ENCODE measurements around the gene PRDX1.
A peak's percentile ranks its signal among the peaks of the same experiment; 100 is the strongest.
"Not testable (repeated sequence)": the region's sequence is repeated elsewhere in the genome, so short reads cannot be mapped to it uniquely, and the experiment has no call there.

PRDX1 gene

DNA sequence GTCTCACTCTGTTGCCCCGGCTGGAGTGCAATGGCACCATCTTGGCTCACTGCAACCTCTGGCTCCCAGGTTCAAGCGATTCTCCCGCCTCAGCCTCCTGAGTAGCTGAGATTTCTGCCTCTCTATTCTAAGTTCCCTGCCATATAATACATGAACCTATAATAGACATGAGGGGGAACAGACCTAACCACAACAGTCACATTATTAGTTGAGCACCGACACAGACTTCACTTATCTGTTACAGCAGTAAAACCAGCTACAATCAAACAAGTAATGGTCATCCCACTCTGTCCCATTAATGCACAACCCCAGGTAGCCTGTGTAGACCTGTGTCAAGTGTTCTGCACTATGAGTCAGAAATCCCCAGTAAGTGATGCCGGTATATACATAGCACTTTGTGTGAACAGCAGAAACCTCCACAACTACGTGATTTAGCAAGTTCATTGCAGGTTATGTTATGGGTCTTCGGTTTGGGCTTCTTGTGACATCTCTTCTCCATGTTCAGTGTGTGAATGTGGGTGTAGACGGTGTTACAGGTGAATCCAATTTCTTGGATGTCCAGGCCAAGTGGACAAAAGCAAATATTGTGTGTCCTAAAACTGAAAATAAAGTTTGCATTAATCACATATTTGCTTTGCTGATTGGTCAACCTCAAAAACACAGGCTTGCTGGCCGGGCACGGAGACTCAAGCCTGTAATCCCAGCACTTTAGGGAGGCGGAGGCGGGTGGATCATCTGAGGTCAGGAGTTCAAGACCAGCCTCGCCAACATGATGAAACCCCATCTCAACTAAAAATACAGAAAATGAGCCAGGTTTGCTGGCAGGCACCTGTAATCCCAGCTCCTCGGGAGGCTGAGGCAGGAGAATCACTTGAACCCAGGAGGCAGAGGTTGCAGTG, 18.0 kb downstream of the PRDX1 start:
- DNase-seq = no peak

DNA sequence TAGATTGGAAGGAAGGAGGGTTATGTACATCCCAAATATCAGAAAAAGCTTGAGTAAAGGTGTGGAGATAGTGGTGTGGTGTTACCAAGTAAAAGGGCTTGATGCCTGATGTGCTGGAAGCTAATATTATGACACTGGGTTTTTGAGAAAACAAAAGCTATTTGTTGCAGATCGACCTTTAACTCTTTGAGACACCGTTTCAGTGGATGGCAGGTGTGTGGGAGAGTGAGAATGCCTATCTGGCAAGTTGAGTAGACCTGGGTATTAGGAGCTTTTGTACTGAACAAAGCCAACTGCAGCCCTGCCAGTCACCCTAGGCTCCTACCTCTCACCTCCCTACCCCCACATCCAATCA, 20.2 kb downstream of the PRDX1 start:
- DNase-seq = no peak

DNA sequence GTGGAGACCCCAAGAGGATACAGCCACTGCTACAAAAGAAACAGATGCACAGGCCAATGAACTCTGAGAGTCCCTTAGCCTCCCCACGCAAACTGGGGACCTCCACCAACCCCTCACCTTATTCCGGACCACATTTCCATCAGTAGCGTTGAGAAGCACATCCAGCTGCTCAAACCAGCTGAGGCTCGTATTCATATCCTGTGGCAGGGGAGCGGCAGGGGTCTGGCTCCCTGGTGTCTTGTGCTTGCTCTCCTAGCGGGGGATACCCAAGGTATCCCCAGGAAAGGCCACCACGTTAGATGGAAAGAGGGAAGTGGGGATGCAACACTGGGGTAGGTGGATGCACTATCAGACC, 22.3 kb downstream of the PRDX1 start:
- no peak for DNase-seq

DNA sequence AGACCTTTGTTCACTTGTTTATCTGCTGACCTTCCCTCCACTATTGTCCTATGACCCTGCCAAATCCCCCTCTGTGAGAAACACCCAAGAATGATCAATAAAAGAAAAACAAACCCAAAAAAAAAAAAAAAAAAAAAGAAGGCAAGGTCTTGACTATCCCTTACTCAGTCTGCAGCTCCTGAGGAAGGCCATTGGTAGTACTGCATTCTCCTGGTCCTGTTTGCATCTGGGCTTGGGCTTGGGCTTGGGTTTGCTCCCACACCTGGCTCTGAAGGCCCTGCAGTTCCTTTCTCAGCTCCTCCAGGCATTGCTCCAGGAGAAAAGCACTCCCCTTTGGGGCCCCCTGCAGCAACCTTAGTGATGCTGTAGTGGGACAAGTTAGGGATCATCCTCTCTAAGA, 23.4 kb downstream of the PRDX1 start:
- no peak for DNase-seq

DNA sequence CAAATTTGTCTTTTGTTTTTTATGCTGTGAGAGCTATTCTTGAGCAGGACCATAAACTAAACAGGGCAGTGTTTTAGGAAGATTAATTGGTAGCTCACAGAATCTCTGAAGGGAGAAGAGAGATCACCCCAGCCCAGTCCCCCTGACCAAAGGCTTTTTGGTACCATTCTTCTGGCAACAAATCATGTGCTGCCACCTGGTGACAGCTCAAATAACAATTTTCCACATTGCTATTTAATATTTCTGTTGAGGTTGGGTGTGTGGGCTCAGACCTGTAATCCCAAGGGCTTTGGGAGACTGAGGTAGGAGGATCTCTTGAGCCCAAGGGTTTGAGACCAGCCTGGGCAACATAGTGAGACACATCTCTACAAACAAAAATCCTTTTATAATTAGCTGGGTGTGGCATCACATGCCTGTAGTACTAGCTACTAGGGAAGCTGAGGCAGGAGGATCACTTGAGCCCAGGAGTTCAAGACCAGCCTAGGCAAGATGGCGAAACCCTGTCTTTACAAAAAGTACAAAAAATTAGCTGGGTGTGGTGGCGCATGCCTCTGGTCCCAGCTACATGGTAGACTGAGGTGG, 28.5 kb downstream of the PRDX1 start:
- peak; percentile 40 for DNase-seq

DNA sequence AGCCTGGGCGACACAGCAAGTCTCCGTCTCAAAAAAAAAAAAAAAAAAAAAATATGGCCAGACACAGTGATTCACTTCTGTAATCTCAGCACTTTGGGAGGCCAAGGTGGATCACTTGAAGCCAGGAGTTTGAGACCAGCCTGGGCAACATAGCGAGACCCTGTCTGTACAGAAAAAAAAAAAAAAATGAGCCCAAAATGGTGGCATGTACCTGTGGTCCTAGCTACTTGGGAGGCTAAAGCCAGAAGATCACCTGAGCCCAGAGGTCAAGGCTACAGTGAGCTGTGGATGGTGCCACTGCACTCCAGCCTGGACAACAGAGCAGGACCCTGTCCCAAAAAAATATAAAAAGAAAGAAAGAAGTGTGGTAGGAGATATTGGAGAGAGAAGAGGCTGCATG, 29.0 kb downstream of the PRDX1 start:
- no peak for DNase-seq

DNA sequence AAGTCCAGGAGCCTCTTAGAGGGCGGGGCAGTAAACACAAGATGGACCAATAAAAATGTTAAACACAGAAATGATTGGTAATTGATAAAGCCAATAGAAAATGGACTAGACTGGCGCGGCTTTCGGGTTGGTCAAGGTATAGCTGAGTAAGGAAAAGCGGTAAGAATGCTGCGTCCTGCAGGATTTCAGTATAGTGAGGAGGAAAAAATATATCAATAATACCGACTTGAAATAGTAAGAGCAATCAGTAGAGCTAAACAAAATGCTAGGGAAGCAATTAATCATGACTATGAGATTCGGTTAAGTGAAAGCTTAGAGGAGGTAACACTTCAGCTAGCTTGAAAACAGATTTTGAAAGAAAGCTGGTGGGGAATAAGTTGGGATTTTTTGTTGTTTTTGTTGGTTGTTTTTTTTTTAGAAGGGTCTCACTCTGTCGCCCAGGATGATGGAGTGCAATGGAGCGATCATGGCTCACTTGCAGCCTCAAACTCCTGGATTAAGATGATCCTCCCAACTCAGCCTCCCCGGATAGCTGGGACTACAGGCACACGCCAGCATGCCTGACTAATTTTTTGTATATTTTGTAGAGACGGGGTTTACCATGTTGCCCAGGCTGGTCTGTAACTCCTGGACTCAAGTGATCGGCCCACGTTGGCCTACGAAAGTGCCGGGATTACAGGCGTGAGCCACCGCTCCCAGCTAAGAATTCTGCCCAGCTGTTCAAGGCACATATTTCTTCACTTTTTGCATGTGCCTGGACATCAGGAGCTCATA, 30.0 kb downstream of the PRDX1 start:
- no peak for DNase-seq

DNA sequence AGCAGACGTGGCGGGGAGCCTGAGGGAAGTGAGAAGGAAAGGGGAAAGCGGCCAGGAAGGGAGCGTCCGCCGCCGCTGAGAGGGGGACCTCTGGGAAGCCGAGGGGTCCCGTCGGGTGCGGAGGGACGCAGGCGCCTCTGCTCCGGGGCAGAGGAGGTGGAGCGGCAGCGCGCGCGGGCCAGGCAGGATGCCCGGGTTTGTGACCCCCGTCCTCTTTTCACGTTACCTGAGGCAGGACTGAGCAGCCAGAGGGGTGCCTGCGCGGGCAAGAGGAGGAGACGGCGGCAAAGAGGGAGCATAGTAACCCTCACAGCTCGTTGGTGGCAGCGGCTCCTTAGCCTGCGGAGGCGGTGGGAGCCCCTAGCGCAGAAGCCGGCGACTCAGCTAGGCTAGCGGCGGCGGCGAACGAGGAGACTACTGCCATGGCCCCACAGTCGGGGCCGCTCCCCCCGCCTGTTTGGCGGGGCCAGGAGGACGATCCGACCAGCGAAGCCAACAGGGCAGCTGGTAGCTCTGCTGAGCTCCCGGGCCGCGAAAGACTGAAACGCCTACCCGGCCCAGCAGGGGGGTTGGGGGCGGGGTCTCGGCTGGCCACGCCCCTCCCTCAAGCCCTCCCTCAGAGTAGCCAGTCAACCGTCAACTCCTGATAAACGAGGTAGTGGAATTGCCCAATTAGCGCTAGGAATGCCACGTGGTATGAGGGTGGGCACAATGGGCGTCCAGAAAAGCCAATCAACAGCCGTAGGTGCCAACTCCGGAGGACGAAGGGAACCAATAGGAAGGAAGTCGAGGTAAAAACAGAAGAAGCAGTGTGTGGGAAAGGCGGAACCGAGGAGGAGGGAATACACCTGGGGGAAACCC, 30.8 kb downstream of the PRDX1 start, which contains the start of gene TESK2:
TESK2 (minus strand) TSS at position 538 of the 861 bp plus-strand sequence. CDS start 33,378 bp downstream, outside the sequence.
- peak; percentile 97 for DNase-seq

DNA sequence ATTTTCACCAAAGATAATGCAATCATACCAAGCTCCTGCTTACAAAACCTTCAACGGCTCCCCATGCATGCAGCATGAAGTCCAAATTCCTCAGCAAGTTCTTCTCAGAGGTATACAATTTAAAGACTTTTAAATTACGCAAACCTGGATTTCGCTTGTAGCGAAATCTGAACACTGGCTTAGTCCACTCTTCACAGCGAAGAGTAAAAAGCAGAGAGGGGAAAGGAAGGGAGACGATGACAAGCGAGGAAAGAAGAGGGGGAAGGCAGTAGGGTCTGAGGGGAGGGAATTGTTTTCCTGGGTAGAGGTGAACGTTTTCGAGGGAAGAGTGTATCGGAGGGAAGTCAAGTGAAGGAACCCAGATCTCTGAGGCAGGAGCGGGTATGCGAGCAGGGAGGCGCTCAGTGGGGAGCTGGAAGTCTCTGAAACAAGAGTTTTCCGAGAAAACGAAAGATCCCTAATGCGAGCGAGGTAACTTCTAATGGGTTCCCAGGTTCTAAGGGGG, 31.5 kb downstream of the PRDX1 start:
- DNase-seq = peak; percentile 13

DNA sequence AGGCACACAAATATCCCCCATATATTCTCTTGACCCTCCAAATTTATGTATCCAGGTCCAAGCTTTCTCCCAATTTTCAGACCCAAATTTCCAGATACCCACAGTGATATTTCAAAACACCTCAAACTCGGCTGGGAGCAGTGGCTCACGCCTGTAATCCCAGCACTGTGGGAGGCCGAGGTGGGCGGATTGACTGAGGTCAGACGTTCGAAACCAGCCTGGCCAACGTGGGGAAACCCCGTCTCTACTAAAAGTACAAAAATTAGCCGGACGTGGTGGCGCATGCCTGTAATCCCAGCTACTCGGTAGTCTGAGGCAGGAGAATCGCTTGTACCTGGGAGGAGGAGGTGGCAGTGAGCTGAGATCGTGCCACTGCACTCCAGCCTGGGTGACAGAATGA, 32.3 kb downstream of the PRDX1 start:
- not testable (repeated sequence) for DNase-seq

DNA sequence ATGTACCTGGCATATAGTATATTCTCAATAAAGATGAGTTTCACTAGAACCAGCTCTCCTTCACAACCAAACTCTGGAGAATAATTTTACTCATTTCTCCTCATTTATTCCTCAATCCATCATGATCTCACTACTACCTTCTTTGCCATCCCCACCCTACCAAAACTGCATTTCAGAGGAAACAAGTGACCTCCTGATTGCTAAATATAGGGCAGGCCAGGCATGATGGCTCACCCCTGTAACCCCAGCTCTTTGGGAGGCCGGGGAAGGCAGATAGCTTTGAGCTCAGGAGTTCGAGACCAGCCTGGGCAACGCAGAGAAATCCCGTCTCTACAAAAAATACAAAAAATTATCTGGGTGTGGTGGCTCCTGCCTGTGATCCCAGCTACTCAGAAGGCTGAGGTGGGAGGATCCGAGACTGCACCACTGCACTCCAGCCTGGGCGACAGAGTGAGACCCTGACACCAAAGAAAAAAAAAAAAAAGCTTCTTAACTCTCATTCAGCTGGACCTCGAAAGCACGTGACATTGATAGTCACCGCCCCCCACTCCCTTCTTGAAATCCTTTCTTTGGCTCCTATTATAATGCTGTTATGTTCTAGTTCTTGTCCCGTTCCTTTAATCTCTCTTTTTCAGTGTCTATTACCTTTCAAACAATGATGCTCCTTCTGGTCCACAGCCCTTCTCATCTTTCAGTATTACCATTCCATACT, 32.9 kb downstream of the PRDX1 start:
- DNase-seq = no peak

DNA sequence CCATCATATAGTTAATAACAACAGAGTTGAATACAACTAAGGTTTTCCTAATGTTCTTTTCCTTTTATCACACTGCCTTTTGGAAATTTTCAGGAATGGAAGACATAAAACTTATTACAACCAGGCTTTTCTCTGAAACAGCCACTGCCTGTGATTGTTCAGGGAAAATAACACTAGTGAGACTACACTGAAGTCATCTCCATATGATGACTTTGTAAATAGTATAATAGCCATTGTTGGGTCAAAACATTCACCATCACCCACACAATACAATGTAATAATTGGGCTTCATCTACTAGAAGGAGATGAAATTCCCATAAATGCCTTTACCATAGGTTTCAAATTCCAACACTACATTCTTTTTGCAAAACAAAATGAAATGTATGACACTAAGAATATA, 35.7 kb downstream of the PRDX1 start:
- no peak for DNase-seq

DNA sequence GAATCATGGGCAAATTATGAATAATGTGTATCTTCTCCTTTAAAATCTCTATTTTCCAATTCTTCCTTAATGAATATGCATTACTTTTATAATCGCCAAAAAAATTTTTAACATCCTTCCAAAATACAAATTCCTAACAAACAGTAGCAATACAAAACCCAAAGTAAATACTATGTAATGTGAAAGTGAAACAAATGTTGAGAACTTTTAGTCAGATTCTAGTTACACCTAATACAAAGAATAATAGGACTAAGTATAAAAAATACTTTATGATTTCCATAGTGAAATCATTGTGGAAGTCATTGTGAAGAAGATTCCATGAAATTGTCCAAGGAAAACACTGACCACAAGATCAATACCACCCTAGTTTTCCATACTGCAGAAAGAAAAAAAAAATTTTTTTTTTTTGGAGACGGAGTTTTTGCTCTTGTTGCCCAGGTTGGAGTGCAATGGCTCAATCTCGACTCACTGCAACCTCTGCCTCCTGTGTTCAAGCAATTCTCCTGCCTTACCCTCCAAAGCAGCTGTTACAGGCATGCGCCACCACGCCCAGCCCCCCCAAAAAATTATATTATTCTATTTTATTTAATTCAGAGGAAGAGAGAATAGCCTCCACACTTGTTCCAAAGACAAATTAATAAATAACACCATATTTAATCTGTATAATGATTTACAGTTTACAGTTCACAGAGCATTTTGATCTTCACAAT, 42.5 kb downstream of the PRDX1 start:
- DNase-seq = no peak

DNA sequence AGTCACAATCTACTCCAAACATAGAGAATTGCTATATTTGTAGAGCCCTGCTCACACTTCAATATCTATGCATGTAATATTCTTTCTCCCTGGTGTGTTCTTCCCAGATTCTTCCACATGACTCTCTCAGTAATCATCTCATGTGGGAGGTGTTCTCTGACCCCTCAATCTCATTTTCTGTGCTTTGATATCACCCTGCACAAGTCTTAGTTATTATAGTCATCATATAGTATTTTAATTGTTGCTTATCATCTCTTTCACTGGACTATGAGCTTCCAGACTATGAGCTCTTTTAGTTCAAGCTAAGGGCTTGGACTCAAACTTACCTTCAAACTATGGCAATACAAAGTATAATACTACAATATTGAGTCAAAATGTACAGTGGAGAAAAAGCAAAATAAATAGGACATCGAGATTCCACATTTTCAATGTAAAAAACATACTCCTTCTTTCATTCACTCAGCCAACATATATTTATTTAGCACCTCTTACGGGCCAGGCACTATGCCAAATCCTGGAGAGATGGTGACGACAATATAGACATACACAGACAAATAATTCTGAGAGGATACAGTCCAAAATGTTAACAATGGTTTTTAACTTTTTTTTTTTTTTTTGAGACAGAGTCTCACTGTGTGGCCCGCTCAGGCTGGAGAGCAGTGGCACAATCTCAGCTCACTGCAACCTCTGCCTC, 43.4 kb downstream of the PRDX1 start:
- no peak for DNase-seq

DNA sequence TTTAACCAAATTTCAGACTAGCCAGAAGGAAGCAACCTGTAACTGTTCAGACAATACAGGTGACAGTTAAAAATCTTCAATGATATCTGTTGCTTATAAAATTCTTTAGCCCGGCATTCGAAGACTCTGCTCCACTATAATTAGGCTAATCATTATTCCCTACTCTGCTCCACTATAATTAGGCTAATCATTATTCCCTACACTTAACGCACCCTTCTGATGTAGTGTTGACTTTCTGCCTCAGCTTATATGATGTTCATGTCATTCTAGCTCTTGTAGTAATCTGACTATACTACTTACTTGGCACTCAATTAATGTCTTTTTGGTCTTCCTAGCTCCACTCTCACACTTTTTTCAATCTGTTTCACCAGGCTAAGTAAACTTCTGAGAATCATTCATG, 44.0 kb downstream of the PRDX1 start:
- DNase-seq = no peak

DNA sequence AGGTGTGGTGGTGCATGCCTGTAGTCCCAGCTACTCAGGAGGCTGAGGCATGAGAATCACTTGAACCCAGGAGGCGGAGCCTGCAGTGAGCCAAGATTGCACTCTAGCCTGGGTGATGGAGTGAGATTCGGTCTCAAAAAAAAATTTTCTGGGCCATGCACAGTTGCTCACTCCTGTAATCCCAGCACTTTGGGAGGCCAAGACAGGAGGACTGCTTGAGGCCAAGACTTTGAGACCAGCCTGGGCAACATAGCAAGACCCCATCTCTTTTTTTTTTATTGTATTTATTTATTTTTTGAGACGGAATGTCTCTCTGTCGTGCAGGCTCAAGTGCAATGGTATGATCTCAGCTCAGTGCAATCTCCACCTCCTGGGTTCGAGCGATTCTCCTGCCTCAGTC, 47.5 kb downstream of the PRDX1 start:
- not testable (repeated sequence) for DNase-seq

DNA sequence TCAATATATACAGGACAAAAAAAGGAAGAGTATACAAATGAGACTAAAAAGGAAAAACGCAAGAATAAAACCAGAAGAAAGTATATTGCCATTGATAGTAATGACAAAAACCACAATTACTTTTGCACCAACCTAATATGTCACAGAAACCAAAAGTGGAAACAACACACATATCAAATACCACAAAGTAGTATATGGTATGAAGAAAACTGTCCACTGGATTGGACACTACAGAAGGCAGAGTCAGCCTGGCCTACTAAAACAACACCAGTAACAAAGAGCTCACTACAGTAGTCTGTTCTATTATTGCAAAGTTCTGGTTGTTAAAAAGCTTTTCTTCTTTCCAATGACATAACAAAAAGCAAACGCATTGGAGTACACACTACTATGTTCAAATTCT, 48.4 kb downstream of the PRDX1 start:
- no peak for DNase-seq

DNA sequence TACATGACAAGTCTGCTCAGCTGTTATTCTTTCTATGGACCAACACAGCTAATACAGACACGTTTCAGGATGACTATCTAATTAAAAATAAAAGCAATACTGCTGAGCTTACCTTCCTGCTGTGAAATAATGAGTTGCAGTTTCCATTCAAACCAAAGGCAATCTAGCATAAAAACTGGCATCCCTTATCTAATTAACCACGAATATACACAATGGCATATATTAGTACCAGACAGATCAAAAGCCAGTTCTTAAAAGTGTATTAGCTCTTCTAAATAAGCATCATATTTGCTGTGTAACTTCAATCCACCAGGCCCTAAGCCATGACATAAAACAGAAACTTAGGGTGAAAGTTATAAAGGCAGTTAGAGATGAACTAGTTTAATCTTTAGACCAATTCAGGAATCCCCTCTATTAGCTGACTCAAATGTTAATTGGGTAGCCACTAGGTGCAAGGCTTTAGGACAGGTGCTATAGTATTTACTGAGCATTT, 51.3 kb downstream of the PRDX1 start:
- DNase-seq = no peak

DNA sequence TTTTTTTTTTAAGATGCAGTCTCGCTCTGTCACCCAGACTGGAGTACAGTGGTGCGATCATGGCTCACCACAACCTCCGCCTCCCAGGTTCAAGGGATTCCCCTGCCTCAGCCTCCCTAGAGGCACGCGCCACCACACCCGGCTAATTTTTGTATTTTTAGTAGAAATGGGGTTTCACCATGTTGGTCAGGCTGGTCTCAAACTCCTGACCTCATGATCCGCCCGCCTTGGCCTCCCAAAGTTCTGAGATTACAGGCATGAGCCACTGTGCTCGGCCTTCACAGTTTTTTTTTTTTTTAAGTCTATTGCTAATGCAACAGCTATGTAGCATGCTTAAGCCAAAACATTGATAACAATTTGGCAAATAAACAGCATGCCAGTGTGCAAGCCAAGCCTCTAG, 54.3 kb downstream of the PRDX1 start:
- not testable (repeated sequence) for DNase-seq

DNA sequence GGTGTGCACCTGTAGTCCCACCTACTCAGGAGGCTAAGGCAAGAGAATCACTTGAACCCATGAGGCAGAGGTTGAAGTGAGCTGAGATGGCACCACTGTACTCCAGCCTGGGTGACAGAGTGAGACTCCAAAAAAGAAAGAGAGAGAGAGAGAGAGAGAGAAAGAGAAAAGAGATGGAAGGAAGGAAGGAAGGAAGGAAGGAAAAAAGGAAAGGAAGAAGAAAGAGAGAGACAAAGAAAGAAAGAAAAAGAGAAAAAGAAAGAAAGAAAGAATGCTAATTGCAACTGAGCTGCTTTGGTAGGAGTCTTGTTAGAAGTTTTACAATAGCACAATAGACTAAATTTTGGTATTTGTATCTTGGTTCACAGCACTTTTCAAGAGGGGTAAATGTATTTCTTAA, 56.4 kb downstream of the PRDX1 start:
- DNase-seq = no peak
